Endothelial cell (in vitro differentiated cells): Measurements from ENCODE around the gene ATP5MK. TPM values are rescaled to one million over a fixed set of nuclear protein-coding genes. Genes with fewer than 3 reads are reported as not detected.

Experiments used
- DNase-seq: peaks from one replicate; pipeline ENCODE4 v3.0.0; 2021; ENCODE audit warnings: low spot score
- H3K27ac Mint-ChIP-seq: one replicate; pipeline ENCODE4 v1.8.0; 2021; ENCODE audit warnings: mixed read lengths, inconsistent platforms; ENCODE audit not compliant: unreplicated experiment
- H3K27me3 Mint-ChIP-seq: one replicate; pipeline ENCODE4 v1.8.0; 2021; ENCODE audit warnings: mild to moderate bottlenecking, moderate library complexity, mixed read lengths, inconsistent platforms; ENCODE audit not compliant: unreplicated experiment
- H3K36me3 Mint-ChIP-seq: one replicate; pipeline ENCODE4 v1.8.0; 2021; ENCODE audit warnings: mild to moderate bottlenecking, low read depth, mixed read lengths, inconsistent platforms; ENCODE audit not compliant: unreplicated experiment
- H3K4me1 Mint-ChIP-seq: one replicate; pipeline ENCODE4 v1.8.0; 2021; ENCODE audit warnings: mild to moderate bottlenecking, mixed read lengths, inconsistent platforms; ENCODE audit not compliant: unreplicated experiment
- H3K4me3 Mint-ChIP-seq: one replicate; pipeline ENCODE4 v1.8.0; 2021; ENCODE audit warnings: mild to moderate bottlenecking, mixed read lengths, inconsistent platforms; ENCODE audit not compliant: unreplicated experiment
- H3K9me3 Mint-ChIP-seq: one replicate; pipeline ENCODE4 v1.8.0; 2021; ENCODE audit warnings: mixed read lengths, inconsistent platforms; ENCODE audit not compliant: unreplicated experiment
- CTCF ChIP-seq: fragments of 200-600 bp; sonication (generic); IDR thresholded peaks from one replicate; pipeline ENCODE4 v1.5.0; 2021; ENCODE audit warnings: antibody characterized with exemption; ENCODE audit not compliant: unreplicated experiment
- total RNA-seq: library from RNA; stranded (reverse); fragmentation: NEBNext Ultra II Directional; extraction: Animal tissue kit (Norgen Biotek cat#: 25700); gene quantifications from one replicate; pipeline ENCODE4 v1.2.1, GENCODE V29; 2021; ENCODE audit not compliant: unreplicated experiment

Gene ATP5MK
- total RNA-seq, 1 donor from 2014 or later = 283 TPM

GRCh38 chr10:103442031-103442461 is 45.8 kb upstream of the ATP5MK start:
- H3K27me3 Mint-ChIP-seq = peaks cover 2% of the 10 kb centered on the region
- H3K4me1 Mint-ChIP-seq = no peaks in the 10 kb centered on the region
- H3K27ac Mint-ChIP-seq = no peak overlapping the region
- TF ChIP-seq CTCF = no peak
- peaks cover 60% of the 10 kb centered on the region for H3K36me3 Mint-ChIP-seq
- no peak for DNase-seq
- H3K4me3 Mint-ChIP-seq = peak overlapping the region; percentile 25
- no peaks in the 10 kb centered on the region for H3K9me3 Mint-ChIP-seq

- Mint-ChIP-seq H3K4me3 (no peak overlapping the region), H3K4me1 (no peaks in the 10 kb centered on the region), H3K27ac (no peak overlapping the region), H3K9me3 (no peaks in the 10 kb centered on the region), H3K36me3 (peaks cover 63% of the 10 kb centered on the region), H3K27me3 (no peaks in the 10 kb centered on the region)
- no peak for DNase-seq
- TF ChIP-seq CTCF = no peak
Observed at GRCh38 chr10:103441611-103442010, 45.3 kb upstream of the ATP5MK start.

- no peak overlapping the region for H3K4me3 Mint-ChIP-seq
- H3K27ac Mint-ChIP-seq = no peak overlapping the region
- H3K4me1 Mint-ChIP-seq = no peaks in the 10 kb centered on the region
- TF ChIP-seq CTCF = no peak
- no peak for DNase-seq
- no peaks in the 10 kb centered on the region for H3K9me3 Mint-ChIP-seq
- H3K27me3 Mint-ChIP-seq = no peaks in the 10 kb centered on the region
- H3K36me3 Mint-ChIP-seq = peaks cover 64% of the 10 kb centered on the region
Observed at GRCh38 chr10:103441206-103441605, 44.9 kb upstream of the ATP5MK start.

GRCh38 chr10:103440416-103440815 is 44.1 kb upstream of the ATP5MK start:
- Mint-ChIP-seq H3K9me3 (no peaks in the 10 kb centered on the region), H3K4me1 (no peaks in the 10 kb centered on the region), H3K4me3 (no peak overlapping the region), H3K27me3 (no peaks in the 10 kb centered on the region), H3K27ac (no peak overlapping the region), H3K36me3 (peaks cover 61% of the 10 kb centered on the region)
- no peak for TF ChIP-seq CTCF
- no peak for DNase-seq

- Mint-ChIP-seq H3K4me1 (no peaks in the 10 kb centered on the region), H3K27me3 (no peaks in the 10 kb centered on the region), H3K9me3 (no peaks in the 10 kb centered on the region), H3K27ac (no peak overlapping the region), H3K4me3 (no peak overlapping the region), H3K36me3 (peaks cover 60% of the 10 kb centered on the region)
- TF ChIP-seq CTCF = no peak
- DNase-seq = no peak
Observed at GRCh38 chr10:103439776-103440175, 43.5 kb upstream of the ATP5MK start.
